ENCODE data around the gene SLC4A8.

Gene SLC4A8

DNA sequence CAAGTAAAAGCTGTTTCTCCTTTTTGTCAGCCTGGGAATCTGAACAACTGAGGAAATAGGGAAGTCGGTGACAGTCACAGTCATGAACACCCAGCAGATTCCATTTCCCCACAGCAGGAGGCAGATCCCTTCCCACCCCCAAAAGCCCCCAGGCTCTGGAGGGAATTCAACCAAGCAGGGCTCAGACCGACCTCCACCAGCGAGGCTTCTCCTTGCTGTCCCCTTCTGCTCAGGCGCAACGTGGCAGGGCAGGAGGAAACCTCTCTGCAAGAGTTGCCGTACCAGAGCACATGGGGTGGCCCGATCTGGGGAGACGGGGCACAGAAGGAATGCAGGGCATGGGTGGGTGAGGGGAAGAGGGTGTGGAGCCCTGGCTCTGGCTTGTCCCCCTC lies 33.7 kb upstream of the SLC4A8 start:
- no peak overlapping the region for H3K27ac ChIP-seq
- TF ChIP-seq ZFX (IDR thresholded peaks at IDR 0.05; ENCODE audit: borderline replicate concordance), result no peak
- TF ChIP-seq, protein P1, sequence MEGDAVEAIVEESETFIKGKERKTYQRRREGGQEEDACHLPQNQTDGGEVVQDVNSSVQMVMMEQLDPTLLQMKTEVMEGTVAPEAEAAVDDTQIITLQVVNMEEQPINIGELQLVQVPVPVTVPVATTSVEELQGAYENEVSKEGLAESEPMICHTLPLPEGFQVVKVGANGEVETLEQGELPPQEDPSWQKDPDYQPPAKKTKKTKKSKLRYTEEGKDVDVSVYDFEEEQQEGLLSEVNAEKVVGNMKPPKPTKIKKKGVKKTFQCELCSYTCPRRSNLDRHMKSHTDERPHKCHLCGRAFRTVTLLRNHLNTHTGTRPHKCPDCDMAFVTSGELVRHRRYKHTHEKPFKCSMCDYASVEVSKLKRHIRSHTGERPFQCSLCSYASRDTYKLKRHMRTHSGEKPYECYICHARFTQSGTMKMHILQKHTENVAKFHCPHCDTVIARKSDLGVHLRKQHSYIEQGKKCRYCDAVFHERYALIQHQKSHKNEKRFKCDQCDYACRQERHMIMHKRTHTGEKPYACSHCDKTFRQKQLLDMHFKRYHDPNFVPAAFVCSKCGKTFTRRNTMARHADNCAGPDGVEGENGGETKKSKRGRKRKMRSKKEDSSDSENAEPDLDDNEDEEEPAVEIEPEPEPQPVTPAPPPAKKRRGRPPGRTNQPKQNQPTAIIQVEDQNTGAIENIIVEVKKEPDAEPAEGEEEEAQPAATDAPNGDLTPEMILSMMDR (IDR thresholded peaks at IDR 0.05), result no peak

DNA sequence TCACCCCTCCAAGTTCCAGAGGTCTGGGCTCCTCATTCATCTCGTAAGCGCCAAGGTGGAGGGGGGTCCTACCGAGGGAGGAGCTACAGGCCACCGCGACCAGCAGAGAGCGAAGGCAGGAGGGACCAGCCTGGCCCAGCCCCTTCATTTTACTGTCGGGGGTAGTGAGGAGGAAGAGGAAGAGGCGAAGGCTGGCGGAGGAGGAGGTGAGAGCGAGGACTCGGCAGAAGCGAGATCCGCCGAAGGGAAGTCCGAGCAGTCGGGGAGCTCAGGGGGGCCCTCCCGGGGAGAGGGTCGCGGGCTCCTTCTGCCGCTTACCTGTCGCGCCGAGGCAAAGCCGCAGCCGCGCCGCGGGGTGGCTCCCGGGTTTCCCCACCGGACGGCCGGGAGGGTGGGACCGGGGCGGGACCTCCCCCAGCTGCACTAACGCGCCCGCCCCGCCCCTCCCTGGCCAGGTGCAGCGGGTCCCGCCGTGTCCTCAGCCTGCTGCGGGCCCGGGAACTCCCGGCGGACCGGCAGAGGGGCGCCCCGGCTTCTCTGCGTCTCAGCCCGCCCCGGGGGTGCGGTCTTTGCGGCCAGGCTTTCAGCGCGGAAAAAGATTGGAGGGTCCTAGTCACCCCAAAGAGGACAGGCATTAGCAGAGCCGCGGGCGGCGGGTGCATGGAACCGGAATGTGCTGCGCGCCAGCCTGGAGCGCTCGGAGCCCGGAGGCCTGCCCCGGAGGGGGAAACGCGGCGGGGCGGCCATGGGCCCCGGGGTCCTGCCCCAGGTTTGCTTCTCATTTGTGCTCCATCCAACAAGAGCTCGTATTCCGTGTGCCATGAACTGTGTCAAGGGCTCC lies 33.1 kb upstream of the SLC4A8 start, which contains the start of gene GALNT6:
Gene GALNT6, minus strand, starts transcription at position 124 of the 841 bp plus-strand sequence. CDS start 11,625 bp downstream, outside the sequence.
- H3K27ac ChIP-seq, result no peak within 1 kb of the TSS
- TF ChIP-seq ZFX (IDR thresholded peaks at IDR 0.05; ENCODE audit: borderline replicate concordance), result no peak
- TF ChIP-seq, protein P1 (IDR thresholded peaks at IDR 0.05), result no peak

DNA sequence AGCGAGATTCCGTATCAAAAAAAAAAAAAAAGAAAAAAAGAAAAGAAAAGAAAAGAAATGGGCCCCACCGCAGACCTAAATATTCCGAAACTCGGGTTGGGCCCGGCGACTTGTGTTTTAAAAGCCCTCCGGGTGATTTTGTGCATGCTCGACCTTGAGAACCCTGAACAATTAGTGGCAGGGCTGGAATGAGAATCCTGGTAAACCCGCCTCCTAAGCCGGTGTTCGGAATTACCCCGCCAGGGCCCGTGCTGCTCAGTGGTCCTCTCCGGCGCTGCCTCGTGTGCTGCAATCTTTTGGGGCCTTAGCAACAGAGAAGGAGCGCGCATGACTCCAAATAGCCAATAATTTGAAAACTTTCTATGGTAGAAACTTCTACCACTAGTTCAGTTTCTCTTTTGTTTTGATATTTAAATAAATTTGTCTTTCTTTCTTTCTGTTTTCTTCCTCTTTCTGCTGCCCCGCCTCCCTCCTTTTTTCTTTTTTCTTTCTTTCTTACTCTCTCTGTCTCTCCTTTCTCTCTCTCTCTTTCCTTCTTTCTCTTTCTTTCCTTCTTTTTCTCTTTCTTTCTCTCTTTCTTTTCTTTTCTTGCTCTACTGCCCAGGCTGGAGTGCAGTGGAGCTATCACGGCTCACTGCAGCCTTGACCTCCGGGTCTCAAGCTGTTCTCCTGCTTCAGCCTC lies 31.9 kb upstream of the SLC4A8 start:
- H3K27ac ChIP-seq, result no peak overlapping the region
- no peak for TF ChIP-seq ZFX (IDR thresholded peaks at IDR 0.05; ENCODE audit: borderline replicate concordance)
- TF ChIP-seq, protein P1 (IDR thresholded peaks at IDR 0.05), result no peak

DNA sequence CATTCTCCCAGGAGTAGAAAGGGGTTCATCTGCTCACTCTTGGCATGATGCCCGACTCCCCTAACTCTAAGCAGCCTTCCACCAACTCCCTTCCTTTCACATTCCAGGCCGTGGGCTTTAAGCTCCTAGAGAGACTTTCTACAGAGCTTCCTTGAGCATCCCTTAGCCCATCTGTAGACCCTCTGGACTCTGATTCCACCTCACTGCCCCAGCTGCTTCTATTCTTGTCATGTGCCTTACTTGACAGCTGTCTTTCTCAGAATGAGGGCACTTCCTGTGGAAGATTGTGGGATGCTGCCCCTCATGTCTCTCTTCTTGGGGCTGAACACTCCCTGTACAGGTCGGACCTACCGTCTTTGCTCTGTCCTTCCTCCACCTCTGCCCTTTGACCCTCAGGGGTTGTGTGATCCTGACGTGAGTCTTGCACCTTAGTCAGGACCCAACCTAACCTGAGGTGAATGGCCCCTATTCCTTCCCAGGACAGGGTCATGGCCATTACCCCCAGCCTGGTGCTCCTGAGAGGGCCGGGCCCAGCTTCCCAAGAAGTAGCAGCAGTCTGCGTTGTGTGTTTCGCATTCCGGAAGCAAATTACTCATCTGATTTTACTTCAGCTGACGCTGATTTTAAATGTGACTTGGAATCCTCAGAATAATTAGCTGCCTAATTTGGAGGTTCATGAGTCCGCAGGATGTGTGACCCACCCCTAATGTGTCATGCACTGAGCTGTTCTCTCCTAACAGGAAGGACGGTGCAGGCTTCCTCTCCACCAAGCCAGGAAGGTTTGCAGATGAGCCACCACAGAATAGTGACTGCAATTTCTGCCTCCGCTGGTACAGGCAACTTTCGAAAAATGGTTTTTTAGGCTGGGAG lies 30.7 kb upstream of the SLC4A8 start:
- H3K27ac ChIP-seq, result no peak overlapping the region
- TF ChIP-seq, protein P1 (IDR thresholded peaks at IDR 0.05), result no peak
- TF ChIP-seq ZFX (IDR thresholded peaks at IDR 0.05; ENCODE audit: borderline replicate concordance), result no peak

DNA sequence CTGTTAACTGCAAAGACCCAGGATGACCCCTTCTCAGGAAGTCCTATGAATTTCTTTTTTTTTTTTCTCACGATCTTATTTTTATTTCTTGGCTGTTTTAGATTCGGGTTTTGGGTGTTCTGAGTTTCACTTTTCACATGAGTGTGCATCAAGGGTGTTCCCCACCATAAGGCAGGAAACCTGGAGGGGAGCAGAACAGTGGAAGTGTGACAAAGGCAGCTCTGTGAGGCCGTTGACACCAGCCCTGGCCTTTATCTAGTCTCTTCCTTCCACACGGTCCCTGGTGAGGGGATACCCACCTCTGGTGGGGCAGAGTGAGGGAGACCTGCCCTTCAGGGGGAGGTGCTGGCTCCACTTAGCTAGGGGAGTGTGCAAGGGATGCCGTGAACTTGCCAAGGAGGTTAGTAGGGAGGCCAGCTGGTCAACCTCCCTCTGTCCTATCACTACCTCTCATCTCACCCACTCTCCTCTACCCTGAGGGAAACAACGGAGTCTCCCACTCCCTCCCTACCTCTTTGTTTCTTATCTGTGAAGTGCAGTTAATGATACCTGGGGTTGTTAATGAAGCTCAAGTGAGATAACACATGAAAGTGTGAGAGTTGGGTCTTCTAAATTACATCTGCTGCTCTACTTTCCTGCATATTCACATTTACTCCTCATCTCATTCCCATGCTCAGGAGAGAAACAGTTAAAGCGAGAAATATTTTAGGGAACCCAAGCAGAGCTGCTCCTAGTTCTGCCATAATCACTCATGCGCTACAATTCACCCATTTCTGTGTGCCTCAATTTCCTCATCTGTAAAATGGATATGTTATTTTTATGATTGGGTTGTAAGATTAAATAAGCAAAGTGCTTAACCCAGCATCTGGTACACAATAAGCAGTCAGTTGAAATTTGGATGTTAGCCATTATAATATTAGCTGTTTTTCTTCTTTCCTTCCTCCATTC lies 29.1 kb upstream of the SLC4A8 start:
- TF ChIP-seq ZFX (IDR thresholded peaks at IDR 0.05; ENCODE audit: borderline replicate concordance), result no peak
- TF ChIP-seq, protein P1 (IDR thresholded peaks at IDR 0.05), result no peak
- no peak overlapping the region for H3K27ac ChIP-seq

DNA sequence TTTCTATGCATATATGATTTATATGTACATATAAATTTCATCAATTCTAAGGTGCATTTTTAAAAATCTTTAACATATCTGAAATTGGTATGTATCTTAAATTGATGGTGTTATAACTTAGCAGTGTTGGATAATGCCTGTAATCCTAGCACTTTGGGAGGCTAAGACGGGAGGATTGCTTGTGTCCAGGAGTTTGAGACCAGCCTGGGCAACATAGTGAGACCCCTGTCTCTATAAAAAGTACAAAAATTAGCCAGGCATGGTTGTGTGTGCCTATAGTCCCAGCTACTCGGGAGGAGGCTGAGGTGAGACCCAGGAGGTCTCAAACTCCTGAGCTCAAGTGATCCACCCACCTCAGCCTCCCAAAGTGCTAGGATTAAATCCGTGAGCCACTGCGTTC lies 27.0 kb upstream of the SLC4A8 start:
- H3K27ac ChIP-seq, result no peak overlapping the region
- TF ChIP-seq, protein P1 (IDR thresholded peaks at IDR 0.05), result no peak
- no peak for TF ChIP-seq ZFX (IDR thresholded peaks at IDR 0.05; ENCODE audit: borderline replicate concordance)

All from 22Rv1 (cell line).